ENCODE results near the gene CTRB1. TPM values are rescaled to one million over a fixed set of nuclear protein-coding genes. Genes with fewer than 3 reads are reported as not detected.

CTRB1 gene
- total RNA-seq, 6 donors from 2014 or later = 5.1 to 11.3 TPM; not detected in 4

GRCh38 chr16:75176926-75177325, 41.9 kb upstream of the CTRB1 start:
- H3K9me3 ChIP-seq = peaks cover 13 to 38% (median 28%) of the 10 kb centered on the region in 4 donors
- H3K36me3 ChIP-seq = no peaks in the 10 kb centered on the region
- 95 to 96% methylated on average over 2 of the region's 2 CpGs for WGBS, 2 donors
- no peak overlapping the region for H3K27ac ChIP-seq
- no peaks in the 10 kb centered on the region for H3K27me3 ChIP-seq
- DNase-seq (no peak), ATAC-seq (ENCODE audit: low FRiP score in 2 of 2) (no peak)
- H3K4me3 ChIP-seq = no peak overlapping the region
- TF ChIP-seq POLR2AphosphoS5 (IDR thresholded peaks at IDR 0.05) (no peak), EP300 (IDR thresholded peaks at IDR 0.05) (no peak), POLR2A (IDR thresholded peaks at IDR 0.05) (no peak)
- TF ChIP-seq, protein P1, sequence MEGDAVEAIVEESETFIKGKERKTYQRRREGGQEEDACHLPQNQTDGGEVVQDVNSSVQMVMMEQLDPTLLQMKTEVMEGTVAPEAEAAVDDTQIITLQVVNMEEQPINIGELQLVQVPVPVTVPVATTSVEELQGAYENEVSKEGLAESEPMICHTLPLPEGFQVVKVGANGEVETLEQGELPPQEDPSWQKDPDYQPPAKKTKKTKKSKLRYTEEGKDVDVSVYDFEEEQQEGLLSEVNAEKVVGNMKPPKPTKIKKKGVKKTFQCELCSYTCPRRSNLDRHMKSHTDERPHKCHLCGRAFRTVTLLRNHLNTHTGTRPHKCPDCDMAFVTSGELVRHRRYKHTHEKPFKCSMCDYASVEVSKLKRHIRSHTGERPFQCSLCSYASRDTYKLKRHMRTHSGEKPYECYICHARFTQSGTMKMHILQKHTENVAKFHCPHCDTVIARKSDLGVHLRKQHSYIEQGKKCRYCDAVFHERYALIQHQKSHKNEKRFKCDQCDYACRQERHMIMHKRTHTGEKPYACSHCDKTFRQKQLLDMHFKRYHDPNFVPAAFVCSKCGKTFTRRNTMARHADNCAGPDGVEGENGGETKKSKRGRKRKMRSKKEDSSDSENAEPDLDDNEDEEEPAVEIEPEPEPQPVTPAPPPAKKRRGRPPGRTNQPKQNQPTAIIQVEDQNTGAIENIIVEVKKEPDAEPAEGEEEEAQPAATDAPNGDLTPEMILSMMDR (IDR thresholded peaks at IDR 0.05) = no peak
- H3K4me1 ChIP-seq = no peaks in the 10 kb centered on the region

GRCh38 chr16:75179208-75179607, 39.6 kb upstream of the CTRB1 start:
- Histone ChIP-seq H3K4me3 (no peak overlapping the region), H3K9me3 (peaks cover 4 to 32% (median 16%) of the 10 kb centered on the region in 4 donors), H3K4me1 (no peaks in the 10 kb centered on the region), H3K27ac (no peak overlapping the region), H3K27me3 (no peaks in the 10 kb centered on the region), H3K36me3 (no peaks in the 10 kb centered on the region)
- no peak for TF ChIP-seq POLR2A (IDR thresholded peaks at IDR 0.05)
- TF ChIP-seq, protein P1 (IDR thresholded peaks at IDR 0.05) = no peak
- TF ChIP-seq EP300 (IDR thresholded peaks at IDR 0.05) = no peak
- no peak for TF ChIP-seq POLR2AphosphoS5 (IDR thresholded peaks at IDR 0.05)
- no peak for ATAC-seq (ENCODE audit: low FRiP score in 2 of 2)
- DNase-seq = no peak
- WGBS, 2 donors = 92 to 96% methylated on average over 6 of the region's 6 CpGs

GRCh38 chr16:75181630-75182029, 37.2 kb upstream of the CTRB1 start:
- TF ChIP-seq, protein P1 (IDR thresholded peaks at IDR 0.05) = no peak
- TF ChIP-seq POLR2AphosphoS5 (IDR thresholded peaks at IDR 0.05) (no peak), POLR2A (IDR thresholded peaks at IDR 0.05) (no peak)
- H3K4me3 ChIP-seq = no peak overlapping the region
- 21 to 25% methylated on average over 3 of the region's 3 CpGs for WGBS, 2 donors
- H3K27me3 ChIP-seq = no peaks in the 10 kb centered on the region
- DNase-seq (no peak), ATAC-seq (ENCODE audit: low FRiP score in 2 of 2) (no peak)
- H3K27ac ChIP-seq = no peak overlapping the region
- H3K36me3 ChIP-seq = no peaks in the 10 kb centered on the region
- no peaks in the 10 kb centered on the region for H3K4me1 ChIP-seq
- H3K9me3 ChIP-seq = peaks cover 4 to 11% (median 7%) of the 10 kb centered on the region in 4 donors

- DNase-seq (no peak), ATAC-seq (ENCODE audit: low FRiP score in 2 of 2) (no peak)
- Histone ChIP-seq H3K9me3 (no peaks in the 10 kb centered on the region), H3K27me3 (no peaks in the 10 kb centered on the region), H3K4me1 (no peaks in the 10 kb centered on the region), H3K27ac (no peak overlapping the region), H3K4me3 (no peak overlapping the region), H3K36me3 (no peaks in the 10 kb centered on the region)
- 85 to 88% methylated on average over 14 of the region's 14 CpGs for WGBS, 2 donors
- TF ChIP-seq POLR2AphosphoS5 (IDR thresholded peaks at IDR 0.05) = no peak
- TF ChIP-seq, protein P1 (IDR thresholded peaks at IDR 0.05) = no peak
- no peak for TF ChIP-seq POLR2A (IDR thresholded peaks at IDR 0.05)
- TF ChIP-seq EP300 (IDR thresholded peaks at IDR 0.05) = no peak
Measured at GRCh38 chr16:75188832-75189477, 29.8 kb upstream of the CTRB1 start.

- no peak overlapping the region for H3K27ac ChIP-seq
- H3K36me3 ChIP-seq = no peaks in the 10 kb centered on the region
- no peaks in the 10 kb centered on the region for H3K9me3 ChIP-seq
- H3K4me1 ChIP-seq = no peaks in the 10 kb centered on the region
- DNase-seq (no peak), ATAC-seq (ENCODE audit: low FRiP score in 2 of 2) (no peak)
- TF ChIP-seq POLR2AphosphoS5 (IDR thresholded peaks at IDR 0.05) = no peak
- TF ChIP-seq EP300 (IDR thresholded peaks at IDR 0.05) = no peak
- no peak for TF ChIP-seq POLR2A (IDR thresholded peaks at IDR 0.05)
- TF ChIP-seq, protein P1 (IDR thresholded peaks at IDR 0.05) = no peak
- H3K27me3 ChIP-seq = no peaks in the 10 kb centered on the region
- no peak overlapping the region for H3K4me3 ChIP-seq
- WGBS, 2 donors = 85 to 89% methylated on average over 8 of the region's 8 CpGs
Measured at GRCh38 chr16:75189638-75190245, 29.0 kb upstream of the CTRB1 start.

Data from upper lobe of left lung (tissue), 6 donors.